GM21619 (cell line): Measurements from ENCODE around the gene ELMO1.

Experiments
- ATAC-seq: cut with Tn5 transposase; IDR thresholded peaks from one replicate; pipeline ENCODE4 v1.9.1; 2021; ENCODE audit not compliant: unreplicated experiment

ELMO1 gene

GRCh38 chr7:37410305-37411229 lies 38.1 kb downstream of the ELMO1 start:
- no peak for ATAC-seq

GRCh38 chr7:37409461-37409860 lies 39.2 kb downstream of the ELMO1 start:
- ATAC-seq, result no peak

GRCh38 chr7:37408291-37409228 lies 40.1 kb downstream of the ELMO1 start:
- peak; percentile 51 for ATAC-seq

- no peak for ATAC-seq
Observed at GRCh38 chr7:37405603-37406122, 43.0 kb downstream of the ELMO1 start.

GRCh38 chr7:37405128-37405527 lies 43.5 kb downstream of the ELMO1 start:
- ATAC-seq, result no peak

- no peak for ATAC-seq
Observed at GRCh38 chr7:37399876-37400421, 48.7 kb downstream of the ELMO1 start.

GRCh38 chr7:37398403-37398802 lies 50.3 kb downstream of the ELMO1 start:
- ATAC-seq, result no peak

GRCh38 chr7:37395618-37396259 lies 52.9 kb downstream of the ELMO1 start:
- ATAC-seq, result no peak

- ATAC-seq, result peak; percentile 50
Observed at GRCh38 chr7:37394158-37394557, 54.5 kb downstream of the ELMO1 start.

- no peak for ATAC-seq
Observed at GRCh38 chr7:37393476-37393875, 55.2 kb downstream of the ELMO1 start.

- no peak for ATAC-seq
Observed at GRCh38 chr7:37392673-37393017, 56.0 kb downstream of the ELMO1 start.

- ATAC-seq, result no peak
Observed at GRCh38 chr7:37391791-37392672, 56.6 kb downstream of the ELMO1 start.

GRCh38 chr7:37390114-37390513 lies 58.5 kb downstream of the ELMO1 start:
- ATAC-seq, result no peak

- ATAC-seq, result no peak
Observed at GRCh38 chr7:37388811-37389210, 59.9 kb downstream of the ELMO1 start.

GRCh38 chr7:37385787-37386186 lies 62.9 kb downstream of the ELMO1 start:
- ATAC-seq, result no peak

- no peak for ATAC-seq
Observed at GRCh38 chr7:37382546-37383088, 66.0 kb downstream of the ELMO1 start.

- ATAC-seq, result no peak
Observed at GRCh38 chr7:37380831-37381230, 67.8 kb downstream of the ELMO1 start.

- ATAC-seq, result no peak
Observed at GRCh38 chr7:37379546-37380277, 69.0 kb downstream of the ELMO1 start.

- no peak for ATAC-seq
Observed at GRCh38 chr7:37377231-37377630, 71.4 kb downstream of the ELMO1 start.
